Stomach (tissue), 19 donors: ENCODE measurements around the gene ZNF627. TPM values are rescaled to one million over a fixed set of nuclear protein-coding genes. Genes with fewer than 3 reads are reported as not detected.

Experiments used
- DNase-seq, 2 donors: peaks; one replicate each; pipeline versions ENCODE4 v3.0.0 to v3.0.0-alpha.2; 2013 to 2019
- H3K27ac ChIP-seq, 5 donors: fragments of 200-600 bp in 4 of 5; sonication (generic) in 4 of 5; one replicate each; pipeline ENCODE4 v1.5.1; 2013 to 2019; ENCODE audit warnings: mild to moderate bottlenecking in 1 of 5, moderate library complexity in 1 of 5
- H3K27me3 ChIP-seq, 3 donors: fragments of 200-600 bp; sonication (generic); one replicate each; pipeline ENCODE4 v1.5.1; 2017 to 2019; ENCODE audit warnings: mixed run types in 1 of 3
- H3K36me3 ChIP-seq, 4 donors: fragments of 200-600 bp; sonication (generic); 1 replicate in 3 of 4; 2 replicates in 1 of 4; pipeline ENCODE4 v1.5.1; 2016 to 2019
- H3K4me1 ChIP-seq, 4 donors: fragments of 200-600 bp; sonication (generic); one replicate each; pipeline ENCODE4 v1.5.1; 2016 to 2019
- H3K4me3 ChIP-seq, 4 donors: fragments of 200-600 bp; sonication (generic) in 3 of 4; one replicate each; pipeline ENCODE4 v1.5.1; 2016 to 2019; ENCODE audit warnings: mild to moderate bottlenecking in 1 of 4
- H3K9me3 ChIP-seq, 4 donors: fragments of 200-600 bp; sonication (generic); one replicate each; pipeline ENCODE4 v1.5.1; 2016 to 2019
- CTCF ChIP-seq, 7 experiments: fragments of 450-650 bp in 4 of 7; fragments of 200-600 bp in 3 of 7; sonication (generic) in 3 of 7; IDR thresholded peaks; one replicate each; pipeline ENCODE4 v1.5.1; 2016 to 2019; ENCODE audit warnings: antibody characterized with exemption in 7 of 7, control low read depth in 2 of 7, mild to moderate bottlenecking in 1 of 7
- EP300 ChIP-seq: sonication (generic); formaldehyde crosslinking; IDR thresholded peaks from one replicate; pipeline ENCODE4 v1.6.1; 2017; ENCODE audit warnings: antibody characterized with exemption
- POLR2A ChIP-seq, 4 donors: fragments of 450-650 bp; IDR thresholded peaks; one replicate each; pipeline ENCODE4 v1.6.1; 2016; ENCODE audit warnings: antibody characterized with exemption in 4 of 4, control low read depth in 2 of 4, mild to moderate bottlenecking in 1 of 4, moderate library complexity in 1 of 4
- POLR2AphosphoS5 ChIP-seq, 3 donors: sonication (generic); formaldehyde crosslinking; IDR thresholded peaks; one replicate each; pipeline ENCODE4 v1.6.1; 2016; ENCODE audit warnings: antibody characterized with exemption in 3 of 3
- WGBS, 5 donors: extraction: QIAGEN DNeasy Blood & Tissue Kit in 3 of 5; methylation state at CpG; one replicate each; pipeline versions ENCODE4 v1.1.5 to v1.1.7; 2013 to 2018; 5-methylcytosine and 5-hydroxymethylcytosine counted together
- intact Hi-C: fragments of 100-400 bp; cut with DNase I; formaldehyde crosslinking; loops from one replicate; pipeline ENCODE4 v1.15.1; 2023; ENCODE audit warnings: low total_unique reads
- long read RNA-seq, 10 donors: transcript quantifications; one replicate each; lab custom pipeline, GENCODE V29; 2026
- polyA plus RNA-seq, 3 donors: library from polyadenylated mRNA; stranded (reverse); fragments of 200-250 nt; gene quantifications; one replicate each; pipeline ENCODE4 v1.2.3, GENCODE V29; 2013
- total RNA-seq, 5 donors: library from RNA; depleted of rRNA; stranded (reverse); fragments of >200 nt; gene quantifications; one replicate each; pipeline versions ENCODE4 v1.1.0 to v1.2.3, GENCODE V29; 2014 to 2016
- donor health status: healthy with polysubstance abuse.
- donor health status: Bipolar disorder and iron deficiency.
- donor health status: healthy.

Gene ZNF627
- 10 to 100 TPM in 2 of 5 donors, 1 to 10 TPM in 2, not detected in 1; 1.4 to 21.7 (median 10.7) TPM for total RNA-seq
- 1 to 10 TPM; 5.5 to 6.4 (median 6.3) TPM for polyA plus RNA-seq
- long read RNA-seq, donor 1, partial matches to known transcripts = 0 of 4 reads
- long read RNA-seq, donor 1, other reads (novel, unspliced or antisense) = 0 of 4 reads
- long read RNA-seq, donor 2, transcript ZNF627-201 (4 exons, 2,840 nt) = major isoform, 6 of 6 reads
- long read RNA-seq, donor 2, partial matches to known transcripts = 0 of 6 reads
- long read RNA-seq, donor 2, other reads (novel, unspliced or antisense) = 0 of 6 reads
- long read RNA-seq, donor 3, partial matches to known transcripts = 0 of 4 reads
- long read RNA-seq, donor 3, other reads (novel, unspliced or antisense) = 0 of 4 reads
- long read RNA-seq, donor 4, partial matches to known transcripts = 0 of 1 reads
- long read RNA-seq, donor 4, other reads (novel, unspliced or antisense) = 0 of 1 reads
- long read RNA-seq, donor 5, partial matches to known transcripts = 0 of 4 reads
- long read RNA-seq, donor 5, other reads (novel, unspliced or antisense) = 0 of 4 reads
- long read RNA-seq, donor 6, transcript ZNF627-201 (4 exons, 2,840 nt) = major isoform, 8 of 8 reads
- long read RNA-seq, donor 6, partial matches to known transcripts = 0 of 8 reads
- long read RNA-seq, donor 6, other reads (novel, unspliced or antisense) = 0 of 8 reads
- long read RNA-seq, donor 7, transcript ZNF627-201 (4 exons, 2,840 nt) = major isoform, 8 of 8 reads
- long read RNA-seq, donor 7, partial matches to known transcripts = 0 of 8 reads
- long read RNA-seq, donor 7, other reads (novel, unspliced or antisense) = 0 of 8 reads
- long read RNA-seq, donor 8, transcript ZNF627-201 (4 exons, 2,840 nt) = major isoform, 5 of 5 reads
- long read RNA-seq, donor 8, partial matches to known transcripts = 0 of 5 reads
- long read RNA-seq, donor 8, other reads (novel, unspliced or antisense) = 0 of 5 reads
- long read RNA-seq, donor 9, partial matches to known transcripts = 0 of 1 reads
- long read RNA-seq, donor 9, other reads (novel, unspliced or antisense) = 0 of 1 reads
- long read RNA-seq, donor 10, partial matches to known transcripts = 0 of 2 reads
- long read RNA-seq, donor 10, other reads (novel, unspliced or antisense) = 0 of 2 reads

- Histone ChIP-seq H3K9me3 (no peaks in the 10 kb centered on the region), H3K4me3 (peak within 1 kb of the TSS; percentile 78 to 93 (median 91)), H3K36me3 (no peaks in the 10 kb centered on the region), H3K27me3 (no peaks in the 10 kb centered on the region), H3K4me1 (peaks cover 12 to 37% (median 19%) of the 10 kb centered on the region in 4 donors), H3K27ac (peak within 1 kb of the TSS; percentile 85 to 92 (median 89))
- DNase-seq = peak; percentile 100
- intact Hi-C loops = no loop called here
- 0 to 1% (median 0%) methylated on average over 35 to 67 of the region's 67 CpGs for WGBS, 5 donors
- TF ChIP-seq EP300 = no peak
- TF ChIP-seq CTCF (IDR thresholded peaks at IDR 0.05) = peak in 4 of 7 experiments; percentile 17 to 53 (median 28)
- peak in 2 of 4 donors; percentile 63 to 91 for TF ChIP-seq POLR2A (IDR thresholded peaks at IDR 0.05)
- TF ChIP-seq POLR2AphosphoS5 (IDR thresholded peaks at IDR 0.05) = peak; percentile 75 to 97 (median 96)
Measured at GRCh38 chr19:11597202-11598102, at the start of gene ZNF627. ZNF627 (plus strand) TSS chr19:11597483; CDS start chr19:11597628, 145 bp downstream.

- H3K36me3 ChIP-seq = peaks cover 11 to 53% (median 34%) of the 10 kb centered on the region in 4 donors
- no peaks in the 10 kb centered on the region for H3K9me3 ChIP-seq
- WGBS, 5 donors = 87 to 94% (median 89%) methylated on average over 13 to 14 of the region's 14 CpGs
- H3K4me3 ChIP-seq = no peak overlapping the region
- no peak for DNase-seq
- intact Hi-C loops = no loop called here
- TF ChIP-seq CTCF (IDR thresholded peaks at IDR 0.05) (no peak), POLR2A (IDR thresholded peaks at IDR 0.05) (no peak), POLR2AphosphoS5 (IDR thresholded peaks at IDR 0.05) (no peak)
- H3K4me1 ChIP-seq = peaks cover 0 to 5% (median 2%) of the 10 kb centered on the region in 4 donors
- H3K27me3 ChIP-seq = no peaks in the 10 kb centered on the region
- H3K27ac ChIP-seq = no peak overlapping the region
Measured at GRCh38 chr19:11547929-11548700, 49.2 kb upstream of the ZNF627 start.

GRCh38 chr19:11549386-11549953 is 47.8 kb upstream of the ZNF627 start:
- peaks cover 0 to 5% (median 2%) of the 10 kb centered on the region in 4 donors for H3K4me1 ChIP-seq
- 74 to 92% (median 89%) methylated on average over 6 to 24 of the region's 24 CpGs for WGBS, 5 donors
- intact Hi-C loops = no loop called here
- no peak for TF ChIP-seq POLR2A (IDR thresholded peaks at IDR 0.05)
- no peak for TF ChIP-seq CTCF (IDR thresholded peaks at IDR 0.05)
- TF ChIP-seq EP300 = no peak
- no peak for TF ChIP-seq POLR2AphosphoS5 (IDR thresholded peaks at IDR 0.05)
- peaks cover 24 to 66% (median 48%) of the 10 kb centered on the region in 4 donors for H3K36me3 ChIP-seq
- H3K9me3 ChIP-seq = no peaks in the 10 kb centered on the region
- H3K27ac ChIP-seq = peak overlapping the region in 1 of 5 donors; percentile 67
- H3K4me3 ChIP-seq = no peak overlapping the region
- no peak for DNase-seq
- no peaks in the 10 kb centered on the region for H3K27me3 ChIP-seq
